Endothelial cell of umbilical vein (primary cell): ENCODE data around the gene UNKL. TPM values are rescaled to one million over a fixed set of nuclear protein-coding genes. Genes with fewer than 3 reads are reported as not detected.

Source experiments
- BruUV-seq: library from RNA; stranded (reverse); fragments of 400-500 nt; replicated peaks from 2 replicates; lab custom pipeline; 2021; lab: Mats Ljungman, UMichigan
- CTCF ChIA-PET: fragments of 300-600, 350-600 bp; sonication (Branson Sonifier 250); formaldehyde crosslinking; loops from one replicate; lab custom pipeline; 2021; ENCODE audit warnings: antibody characterized with exemption, inconsistent platforms; lab: Charles Lee
- POLR2A ChIA-PET: fragments of 300-600, 350-600 bp; sonication (Branson Sonifier 250); formaldehyde crosslinking; loops from one replicate; lab custom pipeline; 2021; ENCODE audit warnings: antibody characterized with exemption, inconsistent platforms; lab: Charles Lee
- DNase-seq: peaks from one replicate; pipeline ENCODE4 v3.0.0-alpha.2; 2011; ENCODE audit warnings: low read depth, low spot score
- FAIRE-seq: peaks from 2 replicates; lab custom pipeline; 2011; peaks lifted over from hg19 to GRCh38; lab: Jason Lieb, UNC
- H2AFZ ChIP-seq: 2 replicates; pipeline ENCODE4 v1.6.0; 2012; ENCODE audit warnings: low read depth, low read length, control low read depth, inconsistent platforms
- H3K27ac ChIP-seq: 2 replicates; pipeline ENCODE4 v1.5.1; 2011; ENCODE audit warnings: low read depth, mild to moderate bottlenecking, control low read depth, low read length, moderate library complexity; ENCODE audit not compliant: insufficient read depth
- H3K27me3 ChIP-seq, 2 experiments: 2 replicates each; pipeline versions ENCODE4 v1.6.0 to v1.6.1; 2011; ENCODE audit warnings: low read length in 2 of 2, mixed read lengths in 1 of 2; ENCODE audit not compliant: control insufficient read depth in 2 of 2, insufficient read depth in 2 of 2
- H3K36me3 ChIP-seq, 2 experiments: 2 replicates in 1 of 2; 3 replicates in 1 of 2; pipeline ENCODE4 v1.5.1; 2011; ENCODE audit warnings: low read length in 2 of 2, mild to moderate bottlenecking in 1 of 2, moderate library complexity in 1 of 2; ENCODE audit not compliant: control insufficient read depth in 2 of 2, insufficient read depth in 2 of 2; ENCODE audit errors: extremely low read depth in 1 of 2
- H3K4me1 ChIP-seq: 3 replicates; pipeline ENCODE4 v1.5.1; 2011; ENCODE audit warnings: mild to moderate bottlenecking, low read length; ENCODE audit not compliant: control insufficient read depth, insufficient read depth; ENCODE audit errors: extremely low read depth
- H3K4me2 ChIP-seq: 2 replicates; pipeline ENCODE4 v1.6.1; 2011; ENCODE audit warnings: low read length, control low read depth, mixed read lengths; ENCODE audit not compliant: insufficient read depth
- H3K4me3 ChIP-seq, 3 experiments: fragments of 200-600 bp in 1 of 3; sonication (generic), shearing (Covaris generic) in 1 of 3; replicated peaks in 1 of 3; 2 replicates each; pipeline ENCODE4 v1.5.1; 2011 to 2016; ENCODE audit warnings: control low read depth in 3 of 3, low read length in 3 of 3, mild to moderate bottlenecking in 2 of 3, inconsistent platforms in 1 of 3, low read depth in 1 of 3, moderate library complexity in 1 of 3; ENCODE audit not compliant: insufficient read depth in 1 of 3
- H3K79me2 ChIP-seq: 2 replicates; pipeline ENCODE4 v1.6.0; 2012; ENCODE audit warnings: low read length, inconsistent platforms; ENCODE audit not compliant: control insufficient read depth, insufficient read depth
- H3K9ac ChIP-seq: replicated peaks from 2 replicates; pipeline ENCODE3; 2011; ENCODE audit warnings: low read length, control low read depth; ENCODE audit not compliant: insufficient read depth; ENCODE audit errors: extremely low read depth
- H3K9me1 ChIP-seq: replicated peaks from 3 replicates; pipeline ENCODE4 v1.6.0; 2011; ENCODE audit warnings: mild to moderate bottlenecking, low read length; ENCODE audit not compliant: control insufficient read depth, insufficient read depth; ENCODE audit errors: extremely low read depth
- H3K9me3 ChIP-seq: replicated peaks from 2 replicates; pipeline ENCODE4 v1.5.1; 2012; ENCODE audit warnings: low read length, inconsistent platforms; ENCODE audit not compliant: control insufficient read depth, insufficient read depth
- H4K20me1 ChIP-seq: replicated peaks from 2 replicates; pipeline ENCODE3; 2011; ENCODE audit warnings: mild to moderate bottlenecking, low read length; ENCODE audit not compliant: control insufficient read depth, insufficient read depth; ENCODE audit errors: extremely low read depth
- EZH2 ChIP-seq: IDR thresholded peaks from 2 replicates; pipeline ENCODE4 v1.6.1; 2012; ENCODE audit warnings: borderline replicate concordance, low read depth, mild to moderate bottlenecking, moderate library complexity, low read length, inconsistent platforms; ENCODE audit not compliant: severe bottlenecking
- FOS ChIP-seq: IDR thresholded peaks from 2 replicates; pipeline ENCODE4 v1.6.1; 2011; ENCODE audit warnings: mild to moderate bottlenecking, low read length, moderate library complexity, borderline replicate concordance; ENCODE audit not compliant: insufficient read depth
- GATA2 ChIP-seq: IDR thresholded peaks from 2 replicates; pipeline ENCODE4 v1.7.0; 2011; ENCODE audit warnings: low read depth, mild to moderate bottlenecking, moderate library complexity, mixed read lengths, low read length; ENCODE audit not compliant: insufficient read length, insufficient read depth
- JUN ChIP-seq: IDR thresholded peaks from 2 replicates; pipeline ENCODE4 v1.6.1; 2011; ENCODE audit warnings: borderline replicate concordance, low read depth; ENCODE audit not compliant: insufficient read length, insufficient read depth
- MYC ChIP-seq: IDR thresholded peaks from one replicate; pipeline ENCODE4 v1.6.1; 2011; ENCODE audit warnings: mild to moderate bottlenecking, low read depth, low read length
- POLR2A ChIP-seq: IDR thresholded peaks from 2 replicates; pipeline ENCODE4 v1.6.1; 2012; ENCODE audit warnings: low read depth, mild to moderate bottlenecking, control low read depth, low read length
- POLR2AphosphoS5 ChIP-seq: IDR thresholded peaks from 2 replicates; pipeline ENCODE4 v1.6.1; 2012; ENCODE audit warnings: low read depth, mild to moderate bottlenecking, control low read depth, low read length, moderate library complexity; ENCODE audit not compliant: insufficient read depth
- dilution Hi-C: fragments of 300-500 bp; cut with MboI; formaldehyde crosslinking; loops from one replicate; pipeline ENCODE4 v1.15.0; 2019; ENCODE audit warnings: low sequenced_read_pairs; ENCODE audit not compliant: extremely low pct_ligation_motif_present
- intact Hi-C: fragments of 100-400 bp; cut with micrococcal nuclease; formaldehyde crosslinking; loops from one replicate; pipeline ENCODE4 v1.10.0; 2022
- polyA plus RNA-seq, 4 experiments: library from polyadenylated mRNA; depleted of rRNA in 3 of 4; stranded (reverse) in 3 of 4; unstranded in 1 of 4; fragments of >200 nt; gene quantifications; 2 replicates each; pipeline versions ENCODE4 v1.2.1 to v1.2.3, GENCODE V29; 2011 to 2012; ENCODE audit warnings: missing spikeins in 1 of 4
- total RNA-seq: library from RNA; stranded (reverse); gene quantifications from 2 replicates; pipeline ENCODE4 v1.2.3, GENCODE V29; 2021
- TF ChIP-seq, protein P1 (sequence below): IDR thresholded peaks from 2 replicates; pipeline ENCODE4 v1.6.1; 2011; ENCODE audit not compliant: insufficient read depth, insufficient read length
- TF ChIP-seq, protein P2 (sequence below), 2 donors: IDR thresholded peaks; 1 replicate in 1 of 2; 2 replicates in 1 of 2; pipeline ENCODE4 v1.5.1; 2011; ENCODE audit warnings: low read length in 2 of 2, mild to moderate bottlenecking in 2 of 2, moderate library complexity in 2 of 2, control low read depth in 1 of 2, inconsistent platforms in 1 of 2, low read depth in 1 of 2; ENCODE audit not compliant: insufficient read depth in 1 of 2; ENCODE audit errors: extremely low read depth in 1 of 2

Gene UNKL
- total and polyA plus RNA-seq, 2 donors (not counting 3 experiments of a cell fraction or from before 2014, with no cell fraction given) = 17.1 to 32.8 TPM

DNA sequence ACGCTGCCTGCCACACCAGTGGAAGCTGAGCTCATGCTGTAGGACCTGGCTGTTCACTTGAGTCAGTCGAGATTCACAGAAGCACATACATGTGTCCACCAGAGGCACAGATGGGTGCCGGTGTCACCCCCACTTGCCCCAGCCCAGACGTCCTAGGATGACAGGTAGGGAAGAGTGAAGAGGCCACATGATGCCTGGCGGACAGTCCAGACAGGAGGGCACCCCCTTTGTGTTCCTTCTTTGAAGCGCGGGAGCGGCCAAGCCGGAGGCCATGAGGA lies 96.3 kb downstream of the UNKL start:
- CTCF ChIA-PET = interaction anchor here (0.5 kb wide), 1 partner anchor 13 kb away, joined by 3 read pairs; no protein-coding TSS in a partner anchor
- Histone ChIP-seq H3K4me1 (no peaks in the 10 kb centered on the region), H4K20me1 (no peaks in the 10 kb centered on the region), H3K79me2 (peaks cover 46% of the 10 kb centered on the region), H2AFZ (no peak overlapping the region), H3K4me2 (no peak overlapping the region), H3K27ac (no peak overlapping the region), H3K27me3 (no peaks in the 10 kb centered on the region), H3K9ac (no peak overlapping the region), H3K9me3 (no peaks in the 10 kb centered on the region), H3K9me1 (no peaks in the 10 kb centered on the region), H3K36me3 (peaks cover 20 to 70% of the 10 kb centered on the region in 2 experiments), H3K4me3 (no peak overlapping the region)
- intact Hi-C loops = no loop called here
- TF ChIP-seq, protein P1, sequence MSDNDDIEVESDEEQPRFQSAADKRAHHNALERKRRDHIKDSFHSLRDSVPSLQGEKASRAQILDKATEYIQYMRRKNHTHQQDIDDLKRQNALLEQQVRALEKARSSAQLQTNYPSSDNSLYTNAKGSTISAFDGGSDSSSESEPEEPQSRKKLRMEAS = no peak
- TF ChIP-seq POLR2AphosphoS5 = no peak
- TF ChIP-seq EZH2 = no peak
- TF ChIP-seq JUN = no peak
- TF ChIP-seq GATA2 = no peak
- TF ChIP-seq POLR2A = no peak
- TF ChIP-seq, protein P2, sequence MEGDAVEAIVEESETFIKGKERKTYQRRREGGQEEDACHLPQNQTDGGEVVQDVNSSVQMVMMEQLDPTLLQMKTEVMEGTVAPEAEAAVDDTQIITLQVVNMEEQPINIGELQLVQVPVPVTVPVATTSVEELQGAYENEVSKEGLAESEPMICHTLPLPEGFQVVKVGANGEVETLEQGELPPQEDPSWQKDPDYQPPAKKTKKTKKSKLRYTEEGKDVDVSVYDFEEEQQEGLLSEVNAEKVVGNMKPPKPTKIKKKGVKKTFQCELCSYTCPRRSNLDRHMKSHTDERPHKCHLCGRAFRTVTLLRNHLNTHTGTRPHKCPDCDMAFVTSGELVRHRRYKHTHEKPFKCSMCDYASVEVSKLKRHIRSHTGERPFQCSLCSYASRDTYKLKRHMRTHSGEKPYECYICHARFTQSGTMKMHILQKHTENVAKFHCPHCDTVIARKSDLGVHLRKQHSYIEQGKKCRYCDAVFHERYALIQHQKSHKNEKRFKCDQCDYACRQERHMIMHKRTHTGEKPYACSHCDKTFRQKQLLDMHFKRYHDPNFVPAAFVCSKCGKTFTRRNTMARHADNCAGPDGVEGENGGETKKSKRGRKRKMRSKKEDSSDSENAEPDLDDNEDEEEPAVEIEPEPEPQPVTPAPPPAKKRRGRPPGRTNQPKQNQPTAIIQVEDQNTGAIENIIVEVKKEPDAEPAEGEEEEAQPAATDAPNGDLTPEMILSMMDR (IDR thresholded peaks at IDR 0.05; ENCODE audit: extremely low read depth in 1 of 2, insufficient read depth in 1 of 2, low read depth in 1 of 2, low read length in 2 of 2) = no peak
- no peak for TF ChIP-seq FOS
- TF ChIP-seq MYC = no peak
- dilution Hi-C loops = no loop called here
- no TSS peak for BruUV-seq
- FAIRE-seq (no peak), DNase-seq (no peak)
- POLR2A ChIA-PET = no interaction called here
